ENCODE data around the gene SEC22C. TPM values are rescaled to one million over a fixed set of nuclear protein-coding genes. Genes with fewer than 3 reads are reported as not detected.
"Not testable (repeated sequence)": the region's sequence is repeated elsewhere in the genome, so short reads cannot be mapped to it uniquely, and the experiment has no call there.

The SEC22C gene
- total RNA-seq, 1 donor from 2014 or later, result 48.6 TPM

GRCh38 chr3:42582474-42583070 lies 805 bp upstream of the SEC22C start:
- H3K4me3 Mint-ChIP-seq, result peak overlapping the region; percentile 92
- DNase-seq (ENCODE audit: low spot score), result no peak
- H2AFZ ChIP-seq (replicated peaks), result peak overlapping the region; percentile 39
- peak overlapping the region; percentile 79 for H3K4me2 ChIP-seq
- H3K9ac ChIP-seq, result peak overlapping the region; percentile 12
- H3K27ac Mint-ChIP-seq, result peak overlapping the region; percentile 31
- H3K4me3 ChIP-seq, result peak overlapping the region; percentile 82
- peaks cover 20% of the 10 kb centered on the region for H3F3A ChIP-seq (ENCODE audit: low read depth)
- peaks cover 10% of the 10 kb centered on the region for H3K36me3 Mint-ChIP-seq
- peaks cover 16% of the 10 kb centered on the region for H3K4me1 ChIP-seq
- peaks cover 44% of the 10 kb centered on the region for H3K79me2 ChIP-seq (ENCODE audit: low read depth)
- peaks cover 24% of the 10 kb centered on the region for H3K4me1 Mint-ChIP-seq
- H3K9me3 ChIP-seq (ENCODE audit: low read depth), result no peaks in the 10 kb centered on the region
- peaks cover 5% of the 10 kb centered on the region for H3K9me3 Mint-ChIP-seq
- H3K27ac ChIP-seq, result peak overlapping the region; percentile 47
- TF ChIP-seq EZH2 (IDR thresholded peaks at IDR 0.05) (no peak), EZH2phosphoT487 (IDR thresholded peaks at IDR 0.05) (no peak)
- TF ChIP-seq, protein P1, sequence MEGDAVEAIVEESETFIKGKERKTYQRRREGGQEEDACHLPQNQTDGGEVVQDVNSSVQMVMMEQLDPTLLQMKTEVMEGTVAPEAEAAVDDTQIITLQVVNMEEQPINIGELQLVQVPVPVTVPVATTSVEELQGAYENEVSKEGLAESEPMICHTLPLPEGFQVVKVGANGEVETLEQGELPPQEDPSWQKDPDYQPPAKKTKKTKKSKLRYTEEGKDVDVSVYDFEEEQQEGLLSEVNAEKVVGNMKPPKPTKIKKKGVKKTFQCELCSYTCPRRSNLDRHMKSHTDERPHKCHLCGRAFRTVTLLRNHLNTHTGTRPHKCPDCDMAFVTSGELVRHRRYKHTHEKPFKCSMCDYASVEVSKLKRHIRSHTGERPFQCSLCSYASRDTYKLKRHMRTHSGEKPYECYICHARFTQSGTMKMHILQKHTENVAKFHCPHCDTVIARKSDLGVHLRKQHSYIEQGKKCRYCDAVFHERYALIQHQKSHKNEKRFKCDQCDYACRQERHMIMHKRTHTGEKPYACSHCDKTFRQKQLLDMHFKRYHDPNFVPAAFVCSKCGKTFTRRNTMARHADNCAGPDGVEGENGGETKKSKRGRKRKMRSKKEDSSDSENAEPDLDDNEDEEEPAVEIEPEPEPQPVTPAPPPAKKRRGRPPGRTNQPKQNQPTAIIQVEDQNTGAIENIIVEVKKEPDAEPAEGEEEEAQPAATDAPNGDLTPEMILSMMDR (IDR thresholded peaks at IDR 0.05), result no peak
- H3K27me3 Mint-ChIP-seq (ENCODE audit: insufficient read depth, low read depth), result no peaks in the 10 kb centered on the region
- H4K20me1 ChIP-seq (ENCODE audit: low read depth), result peaks cover 9% of the 10 kb centered on the region
- no peaks in the 10 kb centered on the region for H3K36me3 ChIP-seq
- H3K27me3 ChIP-seq, result peaks cover 2% of the 10 kb centered on the region

DNA sequence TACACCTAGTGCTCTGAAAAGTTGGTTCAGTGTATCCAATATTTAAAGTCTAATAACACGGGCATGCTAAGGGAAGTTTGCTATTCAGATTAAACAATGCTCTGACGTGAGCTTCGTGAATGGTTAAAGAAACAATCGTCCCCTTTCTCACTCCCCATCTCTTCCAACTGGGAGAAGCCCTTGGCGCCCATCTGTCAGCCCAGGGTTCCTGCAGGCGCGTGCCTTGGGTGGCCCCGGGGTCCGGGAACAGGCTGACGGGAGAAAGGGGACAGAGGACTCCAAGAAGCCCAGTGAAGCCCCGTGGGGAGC lies 413 bp downstream of the SEC22C start:
- Histone ChIP-seq H3K9ac (peak overlapping the region; percentile 62), H3K9me3 (ENCODE audit: low read depth) (no peaks in the 10 kb centered on the region), H3K36me3 (no peaks in the 10 kb centered on the region), H2AFZ (replicated peaks) (peak overlapping the region; percentile 39), H3K4me2 (peak overlapping the region; percentile 79), H3F3A (ENCODE audit: low read depth) (peaks cover 20% of the 10 kb centered on the region), H4K20me1 (ENCODE audit: low read depth) (peaks cover 9% of the 10 kb centered on the region), H3K27ac (no peak overlapping the region), H3K4me3 (peak overlapping the region; percentile 82), H3K79me2 (ENCODE audit: low read depth) (peaks cover 56% of the 10 kb centered on the region), H3K27me3 (peaks cover 2% of the 10 kb centered on the region), H3K4me1 (peaks cover 16% of the 10 kb centered on the region)
- H3K4me3 Mint-ChIP-seq, result peak overlapping the region; percentile 92
- peaks cover 24% of the 10 kb centered on the region for H3K4me1 Mint-ChIP-seq
- H3K27me3 Mint-ChIP-seq (ENCODE audit: insufficient read depth, low read depth), result no peaks in the 10 kb centered on the region
- peaks cover 12% of the 10 kb centered on the region for H3K9me3 Mint-ChIP-seq
- TF ChIP-seq, protein P1 (IDR thresholded peaks at IDR 0.05), result no peak
- no peak for TF ChIP-seq EZH2 (IDR thresholded peaks at IDR 0.05)
- TF ChIP-seq EZH2phosphoT487 (IDR thresholded peaks at IDR 0.05), result no peak
- H3K36me3 Mint-ChIP-seq, result peaks cover 21% of the 10 kb centered on the region
- H3K27ac Mint-ChIP-seq, result no peak overlapping the region
- no peak for DNase-seq (ENCODE audit: low spot score)

GRCh38 chr3:42579346-42579745 lies 2.4 kb downstream of the SEC22C start:
- Histone ChIP-seq H3F3A (ENCODE audit: low read depth) (peaks cover 20% of the 10 kb centered on the region), H3K36me3 (peaks cover 14% of the 10 kb centered on the region), H3K4me1 (peaks cover 16% of the 10 kb centered on the region), H3K79me2 (ENCODE audit: low read depth) (peaks cover 72% of the 10 kb centered on the region)
- H3K27ac ChIP-seq; H3K9me3 ChIP-seq (ENCODE audit: low read depth); H3K4me3 Mint-ChIP-seq; H2AFZ ChIP-seq (replicated peaks); H3K4me3 ChIP-seq; H4K20me1 ChIP-seq (ENCODE audit: low read depth); H3K27ac Mint-ChIP-seq; H3K27me3 ChIP-seq; H3K4me2 ChIP-seq; DNase-seq (ENCODE audit: low spot score); H3K9ac ChIP-seq; H3K27me3 Mint-ChIP-seq (ENCODE audit: insufficient read depth, low read depth): not testable (repeated sequence)
- Mint-ChIP-seq H3K36me3 (peaks cover 34% of the 10 kb centered on the region), H3K9me3 (peaks cover 25% of the 10 kb centered on the region), H3K4me1 (peaks cover 24% of the 10 kb centered on the region)

DNA sequence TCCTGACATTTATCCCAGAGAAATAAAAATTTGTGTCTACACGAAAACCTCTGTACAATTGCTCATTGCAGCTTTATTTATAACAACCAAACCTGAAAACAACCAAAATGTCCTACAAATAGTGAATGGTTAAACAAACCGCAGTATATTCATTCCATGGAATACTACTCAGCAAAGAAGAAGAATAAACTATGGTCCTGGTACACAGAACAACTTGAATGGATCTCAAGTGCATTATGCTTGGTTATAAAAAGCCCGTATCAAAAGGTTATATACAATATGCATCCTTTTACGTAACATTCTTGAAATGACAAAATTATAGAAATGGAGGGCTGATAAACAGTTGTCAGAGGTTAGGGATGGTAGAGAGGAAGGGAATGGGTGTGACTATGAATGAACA lies 3.7 kb downstream of the SEC22C start:
- no peaks in the 10 kb centered on the region for H3K27me3 Mint-ChIP-seq (ENCODE audit: insufficient read depth, low read depth)
- peaks cover 20% of the 10 kb centered on the region for H3F3A ChIP-seq (ENCODE audit: low read depth)
- H3K9me3 ChIP-seq (ENCODE audit: low read depth), result no peaks in the 10 kb centered on the region
- H3K79me2 ChIP-seq (ENCODE audit: low read depth), result peaks cover 68% of the 10 kb centered on the region
- no peak overlapping the region for H3K4me3 ChIP-seq
- peaks cover 20% of the 10 kb centered on the region for H3K4me1 Mint-ChIP-seq
- H3K4me3 Mint-ChIP-seq, result no peak overlapping the region
- peaks cover 12% of the 10 kb centered on the region for H3K4me1 ChIP-seq
- no peak overlapping the region for H3K27ac Mint-ChIP-seq
- H3K4me2 ChIP-seq, result no peak overlapping the region
- H3K27ac ChIP-seq, result no peak overlapping the region
- peaks cover 2% of the 10 kb centered on the region for H3K27me3 ChIP-seq
- TF ChIP-seq, protein P1 (IDR thresholded peaks at IDR 0.05), result no peak
- no peak for TF ChIP-seq EZH2 (IDR thresholded peaks at IDR 0.05)
- TF ChIP-seq EZH2phosphoT487 (IDR thresholded peaks at IDR 0.05), result no peak
- H3K9ac ChIP-seq, result no peak overlapping the region
- peaks cover 14% of the 10 kb centered on the region for H3K36me3 ChIP-seq
- H3K9me3 Mint-ChIP-seq, result peaks cover 30% of the 10 kb centered on the region
- H2AFZ ChIP-seq (replicated peaks), result no peak overlapping the region
- DNase-seq (ENCODE audit: low spot score), result no peak
- peaks cover 9% of the 10 kb centered on the region for H4K20me1 ChIP-seq (ENCODE audit: low read depth)
- peaks cover 40% of the 10 kb centered on the region for H3K36me3 Mint-ChIP-seq

All from neural progenitor cell (in vitro differentiated cells).